A172 (cell line): ENCODE measurements around the gene SSR1. TPM values are rescaled to one million over a fixed set of nuclear protein-coding genes. Genes with fewer than 3 reads are reported as not detected.
"Not testable (repeated sequence)": the region's sequence is repeated elsewhere in the genome, so short reads cannot be mapped to it uniquely, and the experiment has no call there.

Source experiments
- DNase-seq: peaks from one replicate; pipeline ENCODE4 v3.0.0-alpha.2; 2015; ENCODE audit warnings: low spot score
- total RNA-seq: library from RNA; depleted of rRNA; stranded (reverse); fragments of >200 nt; shearing (Covaris generic); gene quantifications from 2 replicates; pipeline ENCODE4 v1.2.3, GENCODE V29; 2014; rRNA removed

SSR1 gene
- total RNA-seq, result 110 TPM in 2 replicates

GRCh38 chr6:7312616-7313504, at the start of gene SSR1:
SSR1 (minus strand) TSS chr6:7313199; CDS start chr6:7313120, 79 bp downstream.
- DNase-seq, result peak; percentile 92

GRCh38 chr6:7351916-7352315, 38.9 kb upstream of the SSR1 start:
- DNase-seq, result not testable (repeated sequence)

- DNase-seq, result not testable (repeated sequence)
Measured at GRCh38 chr6:7350591-7350990, 37.6 kb upstream of the SSR1 start.

GRCh38 chr6:7347551-7347997, 34.6 kb upstream of the SSR1 start:
- DNase-seq, result peak; percentile 11

GRCh38 chr6:7344773-7345450, 31.9 kb upstream of the SSR1 start:
- not testable (repeated sequence) for DNase-seq

- no peak for DNase-seq
Measured at GRCh38 chr6:7343546-7344475, 30.8 kb upstream of the SSR1 start.

GRCh38 chr6:7341989-7342742, 29.2 kb upstream of the SSR1 start:
- DNase-seq, result peak; percentile 42

GRCh38 chr6:7341271-7341670, 28.3 kb upstream of the SSR1 start:
- no peak for DNase-seq

- not testable (repeated sequence) for DNase-seq
Measured at GRCh38 chr6:7339007-7339732, 26.2 kb upstream of the SSR1 start.

- no peak for DNase-seq
Measured at GRCh38 chr6:7338031-7338430, 25.0 kb upstream of the SSR1 start.

- DNase-seq, result no peak
Measured at GRCh38 chr6:7335519-7335918, 22.5 kb upstream of the SSR1 start.

- no peak for DNase-seq
Measured at GRCh38 chr6:7334685-7335084, 21.7 kb upstream of the SSR1 start.

- DNase-seq, result no peak
Measured at GRCh38 chr6:7332090-7332745, 19.2 kb upstream of the SSR1 start.

GRCh38 chr6:7331452-7331851, 18.5 kb upstream of the SSR1 start:
- DNase-seq, result no peak

- no peak for DNase-seq
Measured at GRCh38 chr6:7328243-7328642, 15.2 kb upstream of the SSR1 start.

GRCh38 chr6:7325750-7326149, 12.8 kb upstream of the SSR1 start:
- DNase-seq, result no peak

- no peak for DNase-seq
Measured at GRCh38 chr6:7324520-7324919, 11.5 kb upstream of the SSR1 start.

GRCh38 chr6:7323074-7323473, 10.1 kb upstream of the SSR1 start:
- no peak for DNase-seq

- not testable (repeated sequence) for DNase-seq
Measured at GRCh38 chr6:7321866-7322265, 8.9 kb upstream of the SSR1 start.

- DNase-seq, result not testable (repeated sequence)
Measured at GRCh38 chr6:7319406-7319805, 6.4 kb upstream of the SSR1 start.
